Endothelial cell of umbilical vein (primary cell): ENCODE data around the gene ASRGL1. TPM values are rescaled to one million over a fixed set of nuclear protein-coding genes. Genes with fewer than 3 reads are reported as not detected.

Source experiments
- Bru-seq: library from RNA; stranded (reverse); fragments of 400-500 nt; gene quantifications from one replicate; lab custom pipeline; 2021; lab: Mats Ljungman, UMichigan
- BruChase-seq, 2 experiments: library from RNA; stranded (reverse); fragments of 400-500 nt; gene quantifications; one replicate each; lab custom pipeline; 2021; lab: Mats Ljungman, UMichigan
- BruUV-seq: library from RNA; stranded (reverse); fragments of 400-500 nt; replicated peaks from 2 replicates; lab custom pipeline; 2021; lab: Mats Ljungman, UMichigan
- CTCF ChIA-PET: fragments of 300-600, 350-600 bp; sonication (Branson Sonifier 250); formaldehyde crosslinking; loops from one replicate; lab custom pipeline; 2021; ENCODE audit warnings: antibody characterized with exemption, inconsistent platforms; lab: Charles Lee
- POLR2A ChIA-PET: fragments of 300-600, 350-600 bp; sonication (Branson Sonifier 250); formaldehyde crosslinking; loops from one replicate; lab custom pipeline; 2021; ENCODE audit warnings: antibody characterized with exemption, inconsistent platforms; lab: Charles Lee
- DNase-seq: peaks from one replicate; pipeline ENCODE4 v3.0.0-alpha.2; 2011; ENCODE audit warnings: low read depth, low spot score
- FAIRE-seq: peaks from 2 replicates; lab custom pipeline; 2011; peaks lifted over from hg19 to GRCh38; lab: Jason Lieb, UNC
- H2AFZ ChIP-seq: 2 replicates; pipeline ENCODE4 v1.6.0; 2012; ENCODE audit warnings: low read depth, low read length, control low read depth, inconsistent platforms
- H3K27ac ChIP-seq: 2 replicates; pipeline ENCODE4 v1.5.1; 2011; ENCODE audit warnings: low read depth, mild to moderate bottlenecking, control low read depth, low read length, moderate library complexity; ENCODE audit not compliant: insufficient read depth
- H3K27me3 ChIP-seq, 2 experiments: 2 replicates each; pipeline versions ENCODE4 v1.6.0 to v1.6.1; 2011; ENCODE audit warnings: low read length in 2 of 2, mixed read lengths in 1 of 2; ENCODE audit not compliant: control insufficient read depth in 2 of 2, insufficient read depth in 2 of 2
- H3K36me3 ChIP-seq, 2 experiments: 2 replicates in 1 of 2; 3 replicates in 1 of 2; pipeline ENCODE4 v1.5.1; 2011; ENCODE audit warnings: low read length in 2 of 2, mild to moderate bottlenecking in 1 of 2, moderate library complexity in 1 of 2; ENCODE audit not compliant: control insufficient read depth in 2 of 2, insufficient read depth in 2 of 2; ENCODE audit errors: extremely low read depth in 1 of 2
- H3K4me1 ChIP-seq: 3 replicates; pipeline ENCODE4 v1.5.1; 2011; ENCODE audit warnings: mild to moderate bottlenecking, low read length; ENCODE audit not compliant: control insufficient read depth, insufficient read depth; ENCODE audit errors: extremely low read depth
- H3K4me2 ChIP-seq: 2 replicates; pipeline ENCODE4 v1.6.1; 2011; ENCODE audit warnings: low read length, control low read depth, mixed read lengths; ENCODE audit not compliant: insufficient read depth
- H3K4me3 ChIP-seq, 3 experiments: fragments of 200-600 bp in 1 of 3; sonication (generic), shearing (Covaris generic) in 1 of 3; replicated peaks in 1 of 3; 2 replicates each; pipeline ENCODE4 v1.5.1; 2011 to 2016; ENCODE audit warnings: control low read depth in 3 of 3, low read length in 3 of 3, mild to moderate bottlenecking in 2 of 3, inconsistent platforms in 1 of 3, low read depth in 1 of 3, moderate library complexity in 1 of 3; ENCODE audit not compliant: insufficient read depth in 1 of 3
- H3K79me2 ChIP-seq: 2 replicates; pipeline ENCODE4 v1.6.0; 2012; ENCODE audit warnings: low read length, inconsistent platforms; ENCODE audit not compliant: control insufficient read depth, insufficient read depth
- H3K9ac ChIP-seq: replicated peaks from 2 replicates; pipeline ENCODE3; 2011; ENCODE audit warnings: low read length, control low read depth; ENCODE audit not compliant: insufficient read depth; ENCODE audit errors: extremely low read depth
- H3K9me1 ChIP-seq: replicated peaks from 3 replicates; pipeline ENCODE4 v1.6.0; 2011; ENCODE audit warnings: mild to moderate bottlenecking, low read length; ENCODE audit not compliant: control insufficient read depth, insufficient read depth; ENCODE audit errors: extremely low read depth
- H3K9me3 ChIP-seq: replicated peaks from 2 replicates; pipeline ENCODE4 v1.5.1; 2012; ENCODE audit warnings: low read length, inconsistent platforms; ENCODE audit not compliant: control insufficient read depth, insufficient read depth
- H4K20me1 ChIP-seq: replicated peaks from 2 replicates; pipeline ENCODE3; 2011; ENCODE audit warnings: mild to moderate bottlenecking, low read length; ENCODE audit not compliant: control insufficient read depth, insufficient read depth; ENCODE audit errors: extremely low read depth
- FOS ChIP-seq: IDR thresholded peaks from 2 replicates; pipeline ENCODE4 v1.6.1; 2011; ENCODE audit warnings: mild to moderate bottlenecking, low read length, moderate library complexity, borderline replicate concordance; ENCODE audit not compliant: insufficient read depth
- GATA2 ChIP-seq: IDR thresholded peaks from 2 replicates; pipeline ENCODE4 v1.7.0; 2011; ENCODE audit warnings: low read depth, mild to moderate bottlenecking, moderate library complexity, mixed read lengths, low read length; ENCODE audit not compliant: insufficient read length, insufficient read depth
- JUN ChIP-seq: IDR thresholded peaks from 2 replicates; pipeline ENCODE4 v1.6.1; 2011; ENCODE audit warnings: borderline replicate concordance, low read depth; ENCODE audit not compliant: insufficient read length, insufficient read depth
- POLR2A ChIP-seq: IDR thresholded peaks from 2 replicates; pipeline ENCODE4 v1.6.1; 2012; ENCODE audit warnings: low read depth, mild to moderate bottlenecking, control low read depth, low read length
- POLR2AphosphoS5 ChIP-seq: IDR thresholded peaks from 2 replicates; pipeline ENCODE4 v1.6.1; 2012; ENCODE audit warnings: low read depth, mild to moderate bottlenecking, control low read depth, low read length, moderate library complexity; ENCODE audit not compliant: insufficient read depth
- dilution Hi-C: fragments of 300-500 bp; cut with MboI; formaldehyde crosslinking; loops from one replicate; pipeline ENCODE4 v1.15.0; 2019; ENCODE audit warnings: low sequenced_read_pairs; ENCODE audit not compliant: extremely low pct_ligation_motif_present
- intact Hi-C: fragments of 100-400 bp; cut with micrococcal nuclease; formaldehyde crosslinking; loops from one replicate; pipeline ENCODE4 v1.10.0; 2022
- long read RNA-seq: library from polyadenylated mRNA; stranded (forward); transcript quantifications from one replicate; pipeline ENCODE4 v2.0.0, GENCODE V29; 2021
- polyA minus RNA-seq, 3 experiments: library from RNA; depleted of rRNA, polyadenylated mRNA; stranded (reverse); fragments of >200 nt; gene quantifications; 1 replicate in 1 of 3; 2 replicates in 2 of 3; pipeline ENCODE4 v1.2.3, GENCODE V29; 2011
- polyA plus RNA-seq, 4 experiments: library from polyadenylated mRNA; depleted of rRNA in 3 of 4; stranded (reverse) in 3 of 4; unstranded in 1 of 4; fragments of >200 nt; gene quantifications; 2 replicates each; pipeline versions ENCODE4 v1.2.1 to v1.2.3, GENCODE V29; 2011 to 2012; ENCODE audit warnings: missing spikeins in 1 of 4
- total RNA-seq: library from RNA; stranded (reverse); gene quantifications from 2 replicates; pipeline ENCODE4 v1.2.3, GENCODE V29; 2021
- TF ChIP-seq, protein P1 (sequence below), 2 donors: IDR thresholded peaks; 1 replicate in 1 of 2; 2 replicates in 1 of 2; pipeline ENCODE4 v1.5.1; 2011; ENCODE audit warnings: low read length in 2 of 2, mild to moderate bottlenecking in 2 of 2, moderate library complexity in 2 of 2, control low read depth in 1 of 2, inconsistent platforms in 1 of 2, low read depth in 1 of 2; ENCODE audit not compliant: insufficient read depth in 1 of 2; ENCODE audit errors: extremely low read depth in 1 of 2

The ASRGL1 gene
- total RNA-seq: 30.5 and 33.1 TPM in 2 replicates
- 23.7 and 36.0 TPM in 2 replicates for polyA plus RNA-seq
- polyA plus RNA-seq (2011; cell fraction: cytosol; rRNA removed): 27.8 and 34.2 TPM in 2 replicates
- polyA plus RNA-seq (2011; cell fraction: nucleus; rRNA removed): 58.3 and 64.8 TPM in 2 replicates
- polyA plus RNA-seq (2012): 20.1 and 23.0 TPM in 2 replicates
- polyA minus RNA-seq: 20.9 and 32.0 TPM in 2 replicates
- 5.8 TPM for polyA minus RNA-seq (2011; cell fraction: cytosol; rRNA and poly(A)+ RNA removed)
- polyA minus RNA-seq (2011; cell fraction: nucleus; rRNA and poly(A)+ RNA removed): 19.4 and 20.7 TPM in 2 replicates
- percentile 55 among the genes with signal in this experiment for Bru-seq, nascent RNA
- BruChase-seq, experiment 1, labeled RNA remaining after a 6-hour chase: percentile 70 among the genes with signal in this experiment
- percentile 61 among the genes with signal in this experiment for BruChase-seq, experiment 2, labeled RNA remaining after a 2-hour chase
- long read RNA-seq, transcript ASRGL1-210 (4 exons, 639 nt): minor isoform, 15 of 147 reads
- long read RNA-seq, transcript ASRGL1-204 (2 exons, 642 nt): minor isoform, 5 of 147 reads
- long read RNA-seq, transcript ASRGL1-201 (7 exons, 2,182 nt): major isoform, 42 of 147 reads
- long read RNA-seq, transcript ASRGL1-202 (7 exons, 2,270 nt): minor isoform, 19 of 147 reads
- long read RNA-seq, partial matches to known transcripts: 22 of 147 reads
- long read RNA-seq, other reads (novel, unspliced or antisense): 40 of 147 reads

DNA sequence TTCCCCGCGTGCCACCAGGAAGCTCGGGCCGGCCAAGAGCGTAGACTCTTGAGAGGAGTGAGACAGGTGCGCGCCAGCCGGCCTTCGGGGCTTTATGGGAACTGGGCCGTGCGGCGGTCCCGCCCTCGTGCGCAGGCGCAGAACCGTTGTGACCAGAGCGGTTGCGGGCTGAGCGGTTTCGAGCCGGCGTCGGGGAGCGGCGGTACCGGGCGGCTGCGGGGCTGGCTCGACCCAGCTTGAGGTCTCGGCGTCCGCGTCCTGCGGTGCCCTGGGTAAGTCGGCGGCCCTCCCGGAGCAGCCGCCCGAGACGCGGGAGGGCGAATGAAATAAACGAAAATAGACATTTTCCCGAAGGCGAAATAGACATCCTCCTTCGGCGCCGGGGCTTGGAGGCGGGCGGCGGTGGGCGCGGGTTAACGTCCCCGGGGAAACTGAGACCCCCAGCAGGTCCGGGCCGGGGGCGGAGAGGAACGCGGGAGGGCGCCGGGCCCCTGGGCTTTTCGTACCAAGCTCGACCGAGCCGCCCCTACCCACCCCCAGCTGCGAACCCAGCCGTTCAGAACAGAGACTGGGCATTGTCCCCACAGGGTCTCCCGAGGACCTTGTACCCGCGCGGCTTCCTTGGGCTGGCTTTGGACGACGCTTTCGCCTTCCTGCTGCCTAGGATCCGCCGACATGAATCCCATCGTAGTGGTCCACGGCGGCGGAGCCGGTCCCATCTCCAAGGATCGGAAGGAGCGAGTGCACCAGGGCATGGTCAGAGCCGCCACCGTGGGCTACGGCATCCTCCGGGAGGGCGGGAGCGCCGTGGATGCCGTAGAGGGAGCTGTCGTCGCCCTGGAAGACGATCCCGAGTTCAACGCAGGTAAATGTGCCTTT is at the start of gene ASRGL1:
ASRGL1 (plus strand) TSS at position 146 of the 879 bp plus-strand sequence; CDS start at position 676, 530 bp downstream.
- Histone ChIP-seq H3K4me2 (peak within 1 kb of the TSS; percentile 64), H3K4me1 (peaks cover 28% of the 10 kb centered on the region), H3K36me3 (no peaks in the 10 kb centered on the region), H3K27me3 (peaks cover 5 to 19% of the 10 kb centered on the region in 2 experiments), H3K79me2 (no peaks in the 10 kb centered on the region), H3K9me3 (no peaks in the 10 kb centered on the region), H3K27ac (no peak within 1 kb of the TSS), H4K20me1 (no peaks in the 10 kb centered on the region), H2AFZ (peak within 1 kb of the TSS; percentile 86), H3K9ac (peak within 1 kb of the TSS; percentile 58), H3K9me1 (no peaks in the 10 kb centered on the region), H3K4me3 (peak within 1 kb of the TSS; percentile 58 to 62 (median 62))
- DNase-seq (peak; percentile 77), FAIRE-seq (peak; percentile 35)
- BruUV-seq: TSS peak; percentile 38
- dilution Hi-C loops (no loop called here), intact Hi-C loops (no loop called here)
- POLR2A ChIA-PET: interaction anchor here (1.6 kb wide), 1 partner anchor 328 kb away, joined by 4 read pairs; the partner anchor contains the start of genes C11orf98 and CSKMT
- TF ChIP-seq, protein P1, sequence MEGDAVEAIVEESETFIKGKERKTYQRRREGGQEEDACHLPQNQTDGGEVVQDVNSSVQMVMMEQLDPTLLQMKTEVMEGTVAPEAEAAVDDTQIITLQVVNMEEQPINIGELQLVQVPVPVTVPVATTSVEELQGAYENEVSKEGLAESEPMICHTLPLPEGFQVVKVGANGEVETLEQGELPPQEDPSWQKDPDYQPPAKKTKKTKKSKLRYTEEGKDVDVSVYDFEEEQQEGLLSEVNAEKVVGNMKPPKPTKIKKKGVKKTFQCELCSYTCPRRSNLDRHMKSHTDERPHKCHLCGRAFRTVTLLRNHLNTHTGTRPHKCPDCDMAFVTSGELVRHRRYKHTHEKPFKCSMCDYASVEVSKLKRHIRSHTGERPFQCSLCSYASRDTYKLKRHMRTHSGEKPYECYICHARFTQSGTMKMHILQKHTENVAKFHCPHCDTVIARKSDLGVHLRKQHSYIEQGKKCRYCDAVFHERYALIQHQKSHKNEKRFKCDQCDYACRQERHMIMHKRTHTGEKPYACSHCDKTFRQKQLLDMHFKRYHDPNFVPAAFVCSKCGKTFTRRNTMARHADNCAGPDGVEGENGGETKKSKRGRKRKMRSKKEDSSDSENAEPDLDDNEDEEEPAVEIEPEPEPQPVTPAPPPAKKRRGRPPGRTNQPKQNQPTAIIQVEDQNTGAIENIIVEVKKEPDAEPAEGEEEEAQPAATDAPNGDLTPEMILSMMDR (IDR thresholded peaks at IDR 0.05; ENCODE audit: extremely low read depth in 1 of 2, insufficient read depth in 1 of 2, low read depth in 1 of 2, low read length in 2 of 2): peak in 1 of 2 donors; percentile 15
- TF ChIP-seq FOS (no peak), POLR2A (peak; percentile 36), GATA2 (no peak), JUN (no peak), POLR2AphosphoS5 (peak; percentile 54)
- CTCF ChIA-PET: interaction anchor here (0.7 to 1.5 kb wide), 10 partner anchors 13 to 205 kb away, joined by 3 to 6 read pairs (median 4); no protein-coding TSS in a partner anchor
